B cell (primary cell): Measurements from ENCODE around the gene CCDC74A. TPM values are rescaled to one million over a fixed set of nuclear protein-coding genes. Genes with fewer than 3 reads are reported as not detected.
"Not testable (repeated sequence)": the region's sequence is repeated elsewhere in the genome, so short reads cannot be mapped to it uniquely, and the experiment has no call there.

Experiments used
- ATAC-seq: fragments of 200-7000 bp; cut with Tn5 transposase; one replicate; pipeline ENCODE4 v1.10.0; 2021; ENCODE audit warnings: low read depth, mild to moderate bottlenecking, moderate number of reproducible peaks, moderate library complexity
- CTCF ChIA-PET: fragments of 350-600 bp; sonication (Branson Sonifier 250); formaldehyde crosslinking; loops from one replicate; lab custom pipeline; 2021; ENCODE audit warnings: antibody characterized with exemption, inconsistent platforms; lab: Charles Lee
- POLR2A ChIA-PET: fragments of 350-600 bp; sonication (Branson Sonifier 250); formaldehyde crosslinking; loops from one replicate; lab custom pipeline; 2021; ENCODE audit warnings: antibody characterized with exemption; lab: Charles Lee
- DNase-seq: peaks from one replicate; pipeline ENCODE4 v3.0.0; 2013
- H2AFZ ChIP-seq: 2 replicates; pipeline ENCODE4 v1.6.1; 2012; ENCODE audit warnings: mild to moderate bottlenecking, low read depth, low read length; ENCODE audit not compliant: insufficient read depth, poor library complexity, severe bottlenecking
- H3K27ac ChIP-seq, 2 donors: 1 replicate in 1 of 2; 2 replicates in 1 of 2; pipeline ENCODE4 v1.5.1; 2012 to 2013; ENCODE audit warnings: low read length in 2 of 2, mild to moderate bottlenecking in 2 of 2, moderate library complexity in 1 of 2
- H3K27me3 ChIP-seq, 4 experiments: fragments of 200-600 bp in 1 of 4; sonication (generic) in 1 of 4; replicated peaks in 1 of 4; 1 replicate in 2 of 4; 2 replicates in 2 of 4; pipeline versions ENCODE4 v1.6.1 to v1.7.0; 2013 to 2016; ENCODE audit warnings: low read length in 3 of 4, mild to moderate bottlenecking in 2 of 4, mixed read lengths in 1 of 4, moderate library complexity in 1 of 4; ENCODE audit not compliant: insufficient read depth in 4 of 4, control insufficient read depth in 3 of 4; ENCODE audit errors: control extremely low read depth in 1 of 4
- H3K36me3 ChIP-seq, 2 experiments: replicated peaks in 1 of 2; 1 replicate in 1 of 2; 2 replicates in 1 of 2; pipeline versions ENCODE4 v1.6.1 to v1.7.1; 2013; ENCODE audit warnings: low read length in 1 of 2; ENCODE audit not compliant: insufficient read depth in 2 of 2, control insufficient read depth in 1 of 2; ENCODE audit errors: control extremely low read depth in 1 of 2, extremely low read depth in 1 of 2
- H3K4me1 ChIP-seq, 2 donors: fragments of 200-600 bp in 1 of 2; sonication (generic) in 1 of 2; 1 replicate in 1 of 2; 2 replicates in 1 of 2; pipeline versions ENCODE4 v1.5.1 to v1.6.1; 2013 to 2017; ENCODE audit warnings: low read length in 2 of 2; ENCODE audit not compliant: control insufficient read depth in 2 of 2, insufficient read depth in 2 of 2
- H3K4me2 ChIP-seq: replicated peaks from 2 replicates; pipeline ENCODE3; 2012; ENCODE audit warnings: mild to moderate bottlenecking, low read depth, low read length; ENCODE audit not compliant: poor library complexity, severe bottlenecking
- H3K4me3 ChIP-seq, 5 experiments: fragments of 200-600 bp in 1 of 5; sonication (generic) in 1 of 5; 1 replicate in 3 of 5; 2 replicates in 2 of 5; pipeline versions ENCODE4 v1.5.1 to v1.7.0; 2011 to 2016; ENCODE audit warnings: low read length in 4 of 5, mild to moderate bottlenecking in 4 of 5, low read depth in 2 of 5, control low read depth in 1 of 5, moderate library complexity in 1 of 5; ENCODE audit not compliant: insufficient read depth in 1 of 5; ENCODE audit errors: control extremely low read depth in 1 of 5, extremely low read depth in 1 of 5
- H3K79me2 ChIP-seq: fragments of 200-600 bp; sonication (generic); one replicate; pipeline ENCODE4 v1.6.0; 2016; ENCODE audit warnings: low read length; ENCODE audit not compliant: control insufficient read depth, insufficient read depth
- H3K9ac ChIP-seq: fragments of 200-600 bp; sonication (generic); 2 replicates; pipeline ENCODE4 v1.6.1; 2017; ENCODE audit warnings: mild to moderate bottlenecking, low read length, moderate library complexity
- H3K9me3 ChIP-seq, 3 donors: one replicate each; pipeline versions ENCODE4 v1.6.1 to v1.7.1; 2013; ENCODE audit warnings: low read length in 2 of 3; ENCODE audit not compliant: control insufficient read depth in 2 of 3, insufficient read depth in 1 of 3; ENCODE audit errors: control extremely low read depth in 1 of 3
- H4K20me1 ChIP-seq: 2 replicates; pipeline ENCODE4 v1.6.0; 2012; ENCODE audit warnings: mild to moderate bottlenecking, low read length; ENCODE audit not compliant: insufficient read depth, control insufficient read depth, poor library complexity, severe bottlenecking
- H3K27ac Mint-ChIP-seq: one replicate; pipeline ENCODE4 v1.8.0; 2021; ENCODE audit warnings: mixed read lengths
- H3K27me3 Mint-ChIP-seq: one replicate; pipeline ENCODE4 v1.8.0; 2021; ENCODE audit warnings: mixed read lengths
- H3K4me1 Mint-ChIP-seq: one replicate; pipeline ENCODE4 v1.8.0; 2021; ENCODE audit warnings: mixed read lengths
- H3K4me3 Mint-ChIP-seq: one replicate; pipeline ENCODE4 v1.8.0; 2021; ENCODE audit warnings: mixed read lengths
- H3K9me3 Mint-ChIP-seq: one replicate; pipeline ENCODE4 v1.8.0; 2022; ENCODE audit warnings: mixed read lengths; ENCODE audit not compliant: insufficient read depth
- WGBS: methylation state at CpG from one replicate; pipeline ENCODE4 v1.1.5; 2013; ENCODE audit warnings: missing lambda C conversion rate; ENCODE audit not compliant: insufficient coverage; 5-methylcytosine and 5-hydroxymethylcytosine counted together
- intact Hi-C: fragments of 100-400 bp; cut with micrococcal nuclease; formaldehyde crosslinking; loops from one replicate; pipeline ENCODE4 v1.10.0; 2022
- polyA plus RNA-seq: library from polyadenylated mRNA; depleted of rRNA; stranded (reverse); fragments of >200 nt; gene quantifications from 2 replicates; pipeline ENCODE4 v1.2.3, GENCODE V29; 2012
- total RNA-seq, 2 donors: library from RNA; stranded (reverse); fragments of 120-200 nt in 1 of 2; gene quantifications; 1 replicate in 1 of 2; 2 replicates in 1 of 2; pipeline versions ENCODE4 v1.2.3 to v1.2.4, GENCODE V29; 2013 to 2022

Gene CCDC74A
- total and polyA plus RNA-seq, 2 donors (not counting 1 experiment from before 2014, with no cell fraction given) = 3.1 TPM; not detected in 1

GRCh38 chr2:131532723-131533608, 5.3 kb downstream of the CCDC74A start:
- POLR2A ChIA-PET, ATAC-seq, CTCF ChIA-PET: not testable (repeated sequence)

GRCh38 chr2:131533609-131534316, 6.1 kb downstream of the CCDC74A start:
- CTCF ChIA-PET, H3K4me1 Mint-ChIP-seq, H3K9me3 ChIP-seq, POLR2A ChIA-PET, H3K9me3 Mint-ChIP-seq, intact Hi-C loops, H3K4me3 ChIP-seq, H3K36me3 ChIP-seq, H3K9ac ChIP-seq, DNase-seq, H4K20me1 ChIP-seq, H3K27ac Mint-ChIP-seq, H2AFZ ChIP-seq, H3K4me1 ChIP-seq, ATAC-seq, H3K79me2 ChIP-seq, H3K4me2 ChIP-seq, H3K27me3 ChIP-seq, H3K4me3 Mint-ChIP-seq, H3K27ac ChIP-seq, H3K27me3 Mint-ChIP-seq: not testable (repeated sequence)
- 92% methylated on average over 6 of the region's 17 CpGs for WGBS

More at GRCh38 chr2:131532723-131533608, 5.3 kb downstream of the CCDC74A start:
- H3K4me2 ChIP-seq, H3K9me3 Mint-ChIP-seq, H3K4me3 ChIP-seq, H4K20me1 ChIP-seq, H3K9me3 ChIP-seq, H3K36me3 ChIP-seq, intact Hi-C loops, DNase-seq, H3K27ac Mint-ChIP-seq, H3K4me1 ChIP-seq, H3K79me2 ChIP-seq, H3K4me3 Mint-ChIP-seq, H3K9ac ChIP-seq, H3K27me3 ChIP-seq, H3K27me3 Mint-ChIP-seq, H2AFZ ChIP-seq, H3K27ac ChIP-seq: not testable (repeated sequence)
- H3K4me1 Mint-ChIP-seq = peaks cover 11% of the 10 kb centered on the region
- 93% methylated on average over 14 of the region's 23 CpGs for WGBS

GRCh38 chr2:131534317-131534672, 6.6 kb downstream of the CCDC74A start:
- CTCF ChIA-PET, H3K4me3 ChIP-seq, H3K9me3 Mint-ChIP-seq, ATAC-seq, H3K27me3 Mint-ChIP-seq, H3K27me3 ChIP-seq, H3K36me3 ChIP-seq, H4K20me1 ChIP-seq, H2AFZ ChIP-seq, H3K79me2 ChIP-seq, H3K4me2 ChIP-seq, H3K27ac Mint-ChIP-seq, POLR2A ChIA-PET, DNase-seq, H3K4me1 Mint-ChIP-seq, H3K9ac ChIP-seq, H3K27ac ChIP-seq, intact Hi-C loops, H3K4me1 ChIP-seq, H3K4me3 Mint-ChIP-seq, H3K9me3 ChIP-seq: not testable (repeated sequence)
- no CpG with 5 or more reads among the region's 13 CpGs for WGBS

GRCh38 chr2:131534965-131535364, 7.3 kb downstream of the CCDC74A start:
- H3K27me3 Mint-ChIP-seq, H3K4me1 Mint-ChIP-seq, H3K4me3 ChIP-seq, ATAC-seq, H3K4me2 ChIP-seq, intact Hi-C loops, H3K4me1 ChIP-seq, H3K27ac Mint-ChIP-seq, H2AFZ ChIP-seq, H3K9me3 Mint-ChIP-seq, DNase-seq, H3K4me3 Mint-ChIP-seq, H3K36me3 ChIP-seq, CTCF ChIA-PET, H3K27ac ChIP-seq, POLR2A ChIA-PET, H3K27me3 ChIP-seq, H3K79me2 ChIP-seq, H3K9ac ChIP-seq, H3K9me3 ChIP-seq, H4K20me1 ChIP-seq: not testable (repeated sequence)
- 84% methylated on average over 4 of the region's 11 CpGs for whole genome bisulfite sequencing
